HG03378 (cell line): ENCODE results near the gene PCDHGA1.
"Not testable (repeated sequence)": the region's sequence is repeated elsewhere in the genome, so short reads cannot be mapped to it uniquely, and the experiment has no call there.

ENCODE experiments used
- ATAC-seq: cut with Tn5 transposase; IDR thresholded peaks from one replicate; pipeline ENCODE4 v1.9.1; 2021; ENCODE audit warnings: mild to moderate bottlenecking, moderate library complexity; ENCODE audit not compliant: unreplicated experiment

Gene PCDHGA1

GRCh38 chr5:141330299-141331080, at the start of gene PCDHGA1:
PCDHGA1 (plus strand) TSS chr5:141330514.
- peak; percentile 46 for ATAC-seq

GRCh38 chr5:141298376-141298775, 31.9 kb upstream of the PCDHGA1 start:
- ATAC-seq = no peak

GRCh38 chr5:141303756-141304155, 26.6 kb upstream of the PCDHGA1 start, which contains the start of gene SLC25A2:
SLC25A2 (minus strand) TSS chr5:141304049; CDS start chr5:141303865, 184 bp downstream.
- ATAC-seq = no peak

- ATAC-seq = no peak
Measured at GRCh38 chr5:141306630-141307029, 23.7 kb upstream of the PCDHGA1 start.

- no peak for ATAC-seq
Measured at GRCh38 chr5:141313711-141314110, 16.6 kb upstream of the PCDHGA1 start.

- ATAC-seq = not testable (repeated sequence)
Measured at GRCh38 chr5:141316963-141317362, 13.4 kb upstream of the PCDHGA1 start.

GRCh38 chr5:141319202-141319601, 11.1 kb upstream of the PCDHGA1 start:
- ATAC-seq = no peak

- ATAC-seq = no peak
Measured at GRCh38 chr5:141319699-141320098, 10.6 kb upstream of the PCDHGA1 start.

- peak; percentile 81 for ATAC-seq
Measured at GRCh38 chr5:141320225-141321169, 9.8 kb upstream of the PCDHGA1 start, which contains the start of gene TAF7. TAF7 (minus strand) TSS chr5:141320784; CDS start chr5:141320044, 740 bp downstream.

GRCh38 chr5:141322261-141322660, 8.1 kb upstream of the PCDHGA1 start:
- no peak for ATAC-seq

GRCh38 chr5:141326088-141326854, 4.0 kb upstream of the PCDHGA1 start:
- ATAC-seq = peak; percentile 83

- no peak for ATAC-seq
Measured at GRCh38 chr5:141328231-141328630, 2.1 kb upstream of the PCDHGA1 start.

- not testable (repeated sequence) for ATAC-seq
Measured at GRCh38 chr5:141332571-141332970, 2.3 kb downstream of the PCDHGA1 start.

- no peak for ATAC-seq
Measured at GRCh38 chr5:141338538-141339306, 8.4 kb downstream of the PCDHGA1 start, which contains the start of gene PCDHGA2. PCDHGA2 (plus strand) TSS chr5:141338760.

GRCh38 chr5:141340781-141341354, 10.6 kb downstream of the PCDHGA1 start:
- ATAC-seq = not testable (repeated sequence)

- no peak for ATAC-seq
Measured at GRCh38 chr5:141342773-141343172, 12.5 kb downstream of the PCDHGA1 start.

- no peak for ATAC-seq
Measured at GRCh38 chr5:141343242-141343952, 13.1 kb downstream of the PCDHGA1 start, which contains the start of gene PCDHGA3. PCDHGA3 (plus strand) TSS chr5:141343829; CDS start chr5:141344034, 205 bp downstream.

GRCh38 chr5:141343953-141344463, 13.7 kb downstream of the PCDHGA1 start:
- ATAC-seq = no peak
